Measurements from ENCODE around the gene IRX6.

- TF ChIP-seq POLR2A (IDR thresholded peaks at IDR 0.05; ENCODE audit: low read depth, low read length), result no peak
- TF ChIP-seq POLR2AphosphoS5 (IDR thresholded peaks at IDR 0.05; ENCODE audit: low read depth, low read length), result no peak
- TF ChIP-seq TAF1 (IDR thresholded peaks at IDR 0.05; ENCODE audit: low read depth, low read length), result no peak
Observed at GRCh38 chr16:55326261-55327092, 2.5 kb downstream of the IRX6 start.
